Body of pancreas (tissue), 4 donors: Measurements from ENCODE around the gene GRM8. TPM values are rescaled to one million over a fixed set of nuclear protein-coding genes. Genes with fewer than 3 reads are reported as not detected.

Experiments
- ATAC-seq: fragments of 150-250 bp; one replicate; pipeline ENCODE4 v1.9.1; 2016
- DNase-seq, 4 donors: peaks; one replicate each; pipeline ENCODE4 v3.0.0-alpha.2; 2019
- H3K27ac ChIP-seq, 4 donors: fragments of 200-600 bp; sonication (generic); 1 replicate in 3 of 4; 2 replicates in 1 of 4; pipeline versions ENCODE4 v1.5.1 to v1.6.1; 2016 to 2019; ENCODE audit warnings: mild to moderate bottlenecking in 1 of 4, mixed read lengths in 1 of 4, moderate library complexity in 1 of 4
- H3K27me3 ChIP-seq, 2 donors: fragments of 200-600 bp; sonication (generic); one replicate each; pipeline ENCODE4 v1.6.0; 2016; ENCODE audit warnings: mild to moderate bottlenecking in 1 of 2
- H3K36me3 ChIP-seq, 2 donors: fragments of 200-600 bp; sonication (generic); replicated peaks in 1 of 2; 2 replicates each; pipeline ENCODE4 v1.5.1; 2016; ENCODE audit warnings: low read depth in 2 of 2; ENCODE audit not compliant: insufficient read depth in 1 of 2
- H3K4me1 ChIP-seq: fragments of 200-600 bp; sonication (generic); one replicate; pipeline ENCODE4 v1.6.0; 2016
- H3K4me3 ChIP-seq, 2 donors: fragments of 200-600 bp; sonication (generic); 1 replicate in 1 of 2; 2 replicates in 1 of 2; pipeline ENCODE4 v1.5.1; 2016 to 2019
- H3K9me3 ChIP-seq, 3 donors: fragments of 200-600 bp; sonication (generic); 1 replicate in 2 of 3; 2 replicates in 1 of 3; pipeline ENCODE4 v1.5.1; 2016
- POLR2A ChIP-seq, 3 donors: fragments of 450-650 bp; IDR thresholded peaks; one replicate each; pipeline ENCODE4 v1.6.1; 2016; ENCODE audit warnings: antibody characterized with exemption in 3 of 3, mild to moderate bottlenecking in 2 of 3
- WGBS, 2 donors: methylation state at CpG; one replicate each; pipeline ENCODE4 v1.1.5; 2017; 5-methylcytosine and 5-hydroxymethylcytosine counted together
- intact Hi-C: fragments of 100-400 bp; cut with DNase I; formaldehyde crosslinking; loops from one replicate; pipeline ENCODE4 v1.15.1; 2023
- total RNA-seq, 2 donors: library from RNA; depleted of rRNA; stranded (reverse); fragments of >200 nt; gene quantifications; one replicate each; pipeline ENCODE4 v1.1.0, GENCODE V29; 2016
- TF ChIP-seq, protein P1 (sequence below), 7 experiments: fragments of 450-650 bp in 4 of 7; fragments of 200-600 bp in 3 of 7; sonication (generic) in 3 of 7; IDR thresholded peaks; one replicate each; pipeline ENCODE4 v1.5.1; 2016 to 2019; ENCODE audit warnings: antibody characterized with exemption in 7 of 7

Gene GRM8
- 1 to 10 TPM in 1 of 2 donors, not detected in 1; 2.3 TPM for total RNA-seq

DNA sequence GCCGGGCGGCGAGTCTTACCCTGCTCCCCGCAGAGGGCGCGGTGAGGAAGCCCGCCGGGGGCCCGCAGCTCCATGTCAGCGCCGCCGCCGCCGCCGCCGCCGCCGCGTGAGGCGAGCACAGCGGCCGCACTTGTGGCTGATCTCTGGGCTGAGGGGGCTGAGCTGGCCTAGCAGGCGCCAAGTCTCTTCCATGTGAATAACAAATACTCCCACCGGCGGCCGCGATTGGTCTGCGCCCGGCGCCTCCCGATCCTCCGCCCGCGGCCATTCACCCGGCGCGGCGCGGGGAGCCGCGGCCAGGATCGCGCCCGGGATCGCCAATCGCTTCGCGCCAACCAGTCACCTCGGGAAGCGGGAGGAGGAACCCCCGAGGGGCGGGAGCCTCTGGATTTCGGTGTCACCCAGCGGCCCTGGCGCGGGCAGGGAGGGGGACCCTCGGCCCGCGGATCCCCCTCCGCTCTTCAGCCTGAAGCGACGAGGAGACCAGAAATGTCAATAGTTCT is at the start of gene GRM8:
Gene GRM8 (minus strand): TSS at position 164 of the 503 bp plus-strand sequence.
- H3K36me3 ChIP-seq = no peaks in the 10 kb centered on the region
- peaks cover 0 to 3% of the 10 kb centered on the region in 2 donors for H3K27me3 ChIP-seq
- no peaks in the 10 kb centered on the region for H3K9me3 ChIP-seq
- H3K4me3 ChIP-seq = peak within 1 kb of the TSS; percentile 55 to 85
- ATAC-seq = peak; percentile 57
- intact Hi-C loops = loop anchor here (10.0 kb wide), 1 partner anchor 448 kb away; no protein-coding TSS in a partner anchor
- 0% methylated on average over 6 to 56 of the region's 62 CpGs for WGBS, 2 donors
- peaks cover 25% of the 10 kb centered on the region for H3K4me1 ChIP-seq
- TF ChIP-seq, protein P1, sequence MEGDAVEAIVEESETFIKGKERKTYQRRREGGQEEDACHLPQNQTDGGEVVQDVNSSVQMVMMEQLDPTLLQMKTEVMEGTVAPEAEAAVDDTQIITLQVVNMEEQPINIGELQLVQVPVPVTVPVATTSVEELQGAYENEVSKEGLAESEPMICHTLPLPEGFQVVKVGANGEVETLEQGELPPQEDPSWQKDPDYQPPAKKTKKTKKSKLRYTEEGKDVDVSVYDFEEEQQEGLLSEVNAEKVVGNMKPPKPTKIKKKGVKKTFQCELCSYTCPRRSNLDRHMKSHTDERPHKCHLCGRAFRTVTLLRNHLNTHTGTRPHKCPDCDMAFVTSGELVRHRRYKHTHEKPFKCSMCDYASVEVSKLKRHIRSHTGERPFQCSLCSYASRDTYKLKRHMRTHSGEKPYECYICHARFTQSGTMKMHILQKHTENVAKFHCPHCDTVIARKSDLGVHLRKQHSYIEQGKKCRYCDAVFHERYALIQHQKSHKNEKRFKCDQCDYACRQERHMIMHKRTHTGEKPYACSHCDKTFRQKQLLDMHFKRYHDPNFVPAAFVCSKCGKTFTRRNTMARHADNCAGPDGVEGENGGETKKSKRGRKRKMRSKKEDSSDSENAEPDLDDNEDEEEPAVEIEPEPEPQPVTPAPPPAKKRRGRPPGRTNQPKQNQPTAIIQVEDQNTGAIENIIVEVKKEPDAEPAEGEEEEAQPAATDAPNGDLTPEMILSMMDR (IDR thresholded peaks at IDR 0.05) = no peak
- TF ChIP-seq POLR2A (IDR thresholded peaks at IDR 0.05) = no peak
- peak; percentile 21 to 69 (median 42) for DNase-seq
- H3K27ac ChIP-seq = peak within 1 kb of the TSS in 2 of 4 donors; percentile 38 to 62

DNA sequence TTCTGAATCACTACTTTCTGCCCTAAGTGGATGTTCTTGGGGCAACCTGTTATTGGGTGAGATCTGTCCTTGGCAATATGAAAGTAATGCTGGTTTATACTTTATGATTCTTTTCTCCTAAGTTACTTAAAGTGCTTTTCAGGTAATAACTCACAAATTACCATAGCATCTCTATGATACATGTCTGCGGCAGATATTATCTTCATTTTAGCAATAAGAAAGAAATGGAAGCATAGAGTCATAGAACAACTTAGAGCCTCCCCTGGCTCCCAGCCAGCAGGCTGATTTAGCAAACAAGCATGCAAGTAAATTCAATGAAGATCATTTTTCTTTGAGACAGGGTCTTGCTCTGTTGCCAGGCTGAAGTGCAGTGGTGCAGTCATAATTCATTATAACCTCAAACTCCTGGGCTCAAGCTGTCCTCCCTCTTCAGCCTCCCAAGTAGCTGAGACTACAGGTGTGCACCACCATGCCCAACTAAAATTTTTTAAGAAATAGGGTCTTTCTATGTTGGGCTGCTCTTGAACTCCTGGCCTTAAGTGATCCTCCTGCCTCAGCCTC is 38.1 kb upstream of the GRM8 start:
- Histone ChIP-seq H3K27ac (no peak overlapping the region), H3K4me1 (no peaks in the 10 kb centered on the region), H3K9me3 (no peaks in the 10 kb centered on the region), H3K27me3 (no peaks in the 10 kb centered on the region), H3K36me3 (no peaks in the 10 kb centered on the region), H3K4me3 (no peak overlapping the region)
- ATAC-seq (no peak), DNase-seq (peak in 1 of 4 donors; percentile 18)
- intact Hi-C loops = no loop called here
- no peak for TF ChIP-seq POLR2A (IDR thresholded peaks at IDR 0.05)
- TF ChIP-seq, protein P1 (IDR thresholded peaks at IDR 0.05) = no peak
- WGBS, 2 donors = 84 to 94% methylated on average over 1 of the region's 1 CpG

DNA sequence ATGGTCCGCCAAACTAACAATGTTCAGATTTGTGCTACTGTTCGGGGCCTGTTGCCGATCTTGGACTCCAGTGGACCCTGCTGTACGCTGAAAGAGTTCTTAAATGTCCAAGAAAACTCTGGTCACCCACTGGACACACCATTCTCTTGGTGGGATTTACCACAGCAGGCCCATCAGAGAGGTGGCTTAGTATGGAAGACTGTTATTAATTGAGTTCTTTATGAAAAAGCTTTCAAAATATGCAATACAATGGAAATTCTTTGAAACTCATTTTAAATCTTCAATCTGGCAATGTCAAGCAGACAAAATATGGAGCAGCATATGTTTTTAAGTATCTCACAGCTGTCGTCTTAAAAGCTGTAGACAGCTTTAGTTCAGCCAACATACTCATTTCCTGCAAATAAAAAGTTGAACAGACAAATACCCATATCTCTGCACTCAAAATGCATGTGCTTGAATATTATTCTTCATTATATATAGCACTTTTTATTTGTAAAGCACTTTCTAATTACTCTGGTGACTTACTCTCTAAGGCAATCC is 37.4 kb upstream of the GRM8 start:
- Histone ChIP-seq H3K36me3 (no peaks in the 10 kb centered on the region), H3K27ac (no peak overlapping the region), H3K27me3 (no peaks in the 10 kb centered on the region), H3K4me3 (no peak overlapping the region), H3K4me1 (no peaks in the 10 kb centered on the region), H3K9me3 (no peaks in the 10 kb centered on the region)
- ATAC-seq (no peak), DNase-seq (no peak)
- no peak for TF ChIP-seq POLR2A (IDR thresholded peaks at IDR 0.05)
- intact Hi-C loops = no loop called here
- WGBS, 2 donors = 85 to 88% methylated on average over 5 of the region's 5 CpGs

DNA sequence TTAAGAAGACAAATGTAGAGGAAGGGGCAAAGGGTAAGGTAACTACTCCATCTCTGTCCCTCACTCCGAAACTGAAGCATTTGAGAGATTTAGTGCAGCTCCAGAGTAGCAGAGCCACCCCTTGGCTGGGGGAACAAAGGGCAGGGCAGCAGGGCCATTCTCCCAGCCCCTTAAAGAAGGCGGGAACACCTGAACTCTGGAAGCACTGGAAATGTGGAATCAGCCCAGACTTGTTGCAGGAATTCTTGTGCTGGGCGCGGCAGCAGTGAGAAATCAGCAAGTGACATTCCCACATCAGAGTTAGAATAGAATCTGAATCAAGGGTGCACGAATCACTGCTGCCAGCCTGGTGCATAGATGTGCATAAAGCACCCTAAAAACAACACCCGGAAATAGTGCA is 34.4 kb upstream of the GRM8 start:
- DNase-seq (no peak), ATAC-seq (no peak)
- Histone ChIP-seq H3K9me3 (no peaks in the 10 kb centered on the region), H3K27me3 (no peaks in the 10 kb centered on the region), H3K4me3 (no peak overlapping the region), H3K4me1 (no peaks in the 10 kb centered on the region), H3K36me3 (no peaks in the 10 kb centered on the region), H3K27ac (no peak overlapping the region)
- WGBS, 2 donors = 63 to 72% methylated on average over 6 of the region's 6 CpGs
- TF ChIP-seq, protein P1 (IDR thresholded peaks at IDR 0.05) = no peak
- no peak for TF ChIP-seq POLR2A (IDR thresholded peaks at IDR 0.05)
- intact Hi-C loops = no loop called here

DNA sequence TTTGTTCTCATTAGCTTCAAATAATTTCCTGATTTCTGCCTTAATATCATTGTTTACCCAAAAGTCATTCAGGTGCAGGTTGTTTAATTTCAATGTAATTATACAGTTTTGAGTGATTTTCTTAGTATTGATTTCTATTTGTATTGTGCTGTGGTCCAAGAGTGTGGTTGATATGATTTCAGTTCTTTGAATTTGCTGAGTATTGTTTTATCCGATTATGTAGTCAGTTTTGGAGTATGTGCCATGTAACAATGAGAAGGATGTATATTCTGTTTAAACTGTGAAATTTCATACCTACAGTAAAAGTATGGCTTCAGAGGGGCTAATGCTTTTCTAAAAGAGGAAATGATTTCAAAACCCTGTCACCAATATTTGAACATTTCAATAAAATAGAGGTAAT is 17.4 kb upstream of the GRM8 start:
- DNase-seq (no peak), ATAC-seq (no peak)
- H3K27me3 ChIP-seq = no peaks in the 10 kb centered on the region
- H3K27ac ChIP-seq = no peak overlapping the region
- TF ChIP-seq POLR2A (IDR thresholded peaks at IDR 0.05) = no peak
- TF ChIP-seq, protein P1 (IDR thresholded peaks at IDR 0.05) = no peak
- WGBS, 2 donors = 91 to 100% methylated on average over 1 of the region's 1 CpG
- H3K9me3 ChIP-seq = no peaks in the 10 kb centered on the region
- H3K4me1 ChIP-seq = no peaks in the 10 kb centered on the region
- no peak overlapping the region for H3K4me3 ChIP-seq
- no peaks in the 10 kb centered on the region for H3K36me3 ChIP-seq
- intact Hi-C loops = no loop called here
